DND-41 (cell line): ENCODE results near the gene EBI3.
"Not testable (repeated sequence)": the region's sequence is repeated elsewhere in the genome, so short reads cannot be mapped to it uniquely, and the experiment has no call there.

Source experiments
- ATAC-seq: fragments of 200-7000 bp; cut with Tn5 transposase; 3 replicates; pipeline ENCODE4 v1.9.1; 2021; ENCODE audit warnings: low read depth; ENCODE audit not compliant: insufficient read depth
- DNase-seq: peaks from one replicate; pipeline ENCODE4 v3.0.0-alpha.2; 2020
- H2AFZ ChIP-seq: 2 replicates; pipeline ENCODE4 v1.6.0; 2012; ENCODE audit warnings: low read depth, low read length
- H3K27ac ChIP-seq: 2 replicates; pipeline ENCODE4 v1.5.1; 2012; ENCODE audit warnings: low read length, inconsistent platforms
- H3K27me3 ChIP-seq: fragments of 200-600 bp; sonication (generic); 2 replicates; pipeline ENCODE4 v1.6.0; 2012; ENCODE audit warnings: low read length, mild to moderate bottlenecking, inconsistent platforms; ENCODE audit not compliant: insufficient read depth, poor library complexity
- H3K36me3 ChIP-seq: 2 replicates; pipeline ENCODE4 v1.5.1; 2012; ENCODE audit warnings: low read length, inconsistent platforms; ENCODE audit not compliant: insufficient read depth
- H3K4me1 ChIP-seq: 2 replicates; pipeline ENCODE4 v1.5.1; 2012; ENCODE audit warnings: mild to moderate bottlenecking, low read length; ENCODE audit not compliant: insufficient read depth
- H3K4me2 ChIP-seq: 2 replicates; pipeline ENCODE4 v1.6.0; 2012; ENCODE audit warnings: mild to moderate bottlenecking, moderate library complexity, low read length, inconsistent platforms; ENCODE audit not compliant: insufficient read depth
- H3K4me3 ChIP-seq, 2 experiments: fragments of 200-600 bp in 1 of 2; shearing (Covaris generic) in 1 of 2; 2 replicates each; pipeline ENCODE4 v1.5.1; 2012 to 2016; ENCODE audit warnings: inconsistent platforms in 2 of 2, low read length in 2 of 2, mild to moderate bottlenecking in 2 of 2, low read depth in 1 of 2, moderate library complexity in 1 of 2
- H3K79me2 ChIP-seq: 2 replicates; pipeline ENCODE4 v1.6.0; 2012; ENCODE audit warnings: low read length, inconsistent platforms; ENCODE audit not compliant: insufficient read depth
- H3K9ac ChIP-seq: 2 replicates; pipeline ENCODE4 v1.6.0; 2012; ENCODE audit warnings: low read depth, mild to moderate bottlenecking, inconsistent platforms, low read length, moderate library complexity
- H3K9me3 ChIP-seq: 2 replicates; pipeline ENCODE4 v1.5.1; 2012; ENCODE audit warnings: low read length, moderate library complexity, mild to moderate bottlenecking, inconsistent platforms; ENCODE audit not compliant: insufficient read depth, severe bottlenecking
- H4K20me1 ChIP-seq: 2 replicates; pipeline ENCODE4 v1.6.0; 2012; ENCODE audit warnings: low read length; ENCODE audit not compliant: insufficient read depth
- CTCF ChIP-seq: IDR thresholded peaks from 2 replicates; pipeline ENCODE4 v1.5.1; 2012; ENCODE audit warnings: borderline replicate concordance, low read length, moderate library complexity, mild to moderate bottlenecking; ENCODE audit not compliant: poor library complexity, severe bottlenecking; ENCODE audit errors: extremely low read depth
- EZH2 ChIP-seq: IDR thresholded peaks from 3 replicates; pipeline ENCODE4 v1.6.1; 2012; ENCODE audit warnings: borderline replicate concordance, low read depth, mild to moderate bottlenecking, moderate library complexity, low read length, inconsistent platforms; ENCODE audit not compliant: severe bottlenecking

The EBI3 gene

GRCh38 chr19:4232139-4232538 is 2.8 kb downstream of the EBI3 start:
- not testable (repeated sequence) for H3K79me2 ChIP-seq, DNase-seq, H3K4me2 ChIP-seq

GRCh38 chr19:4232614-4233281 is 3.4 kb downstream of the EBI3 start:
- H4K20me1 ChIP-seq: no peaks in the 10 kb centered on the region
- no peak overlapping the region for H3K4me2 ChIP-seq
- TF ChIP-seq EZH2: no peak
- no peak for TF ChIP-seq CTCF
- H2AFZ ChIP-seq: no peak overlapping the region
- H3K9ac ChIP-seq: no peak overlapping the region
- no peak overlapping the region for H3K4me3 ChIP-seq
- no peak for DNase-seq
- no peak overlapping the region for H3K27ac ChIP-seq
- H3K27me3 ChIP-seq: peaks cover 10% of the 10 kb centered on the region
- no peaks in the 10 kb centered on the region for H3K36me3 ChIP-seq
- H3K9me3 ChIP-seq: no peaks in the 10 kb centered on the region
- ATAC-seq: no peak
- H3K79me2 ChIP-seq: no peaks in the 10 kb centered on the region
- no peaks in the 10 kb centered on the region for H3K4me1 ChIP-seq

More at GRCh38 chr19:4232139-4232538, 2.8 kb downstream of the EBI3 start:
- H3K4me3 ChIP-seq, H3K9ac ChIP-seq, H3K9me3 ChIP-seq, H3K27ac ChIP-seq, ATAC-seq, H3K4me1 ChIP-seq, H3K36me3 ChIP-seq, H2AFZ ChIP-seq, H4K20me1 ChIP-seq: not testable (repeated sequence)
- peaks cover 10% of the 10 kb centered on the region for H3K27me3 ChIP-seq

- Histone ChIP-seq H3K4me2 (no peak overlapping the region), H3K79me2 (no peaks in the 10 kb centered on the region), H3K4me1 (no peaks in the 10 kb centered on the region), H3K27me3 (peaks cover 9% of the 10 kb centered on the region), H4K20me1 (no peaks in the 10 kb centered on the region), H3K36me3 (no peaks in the 10 kb centered on the region), H3K9ac (no peak overlapping the region), H2AFZ (no peak overlapping the region), H3K4me3 (no peak overlapping the region), H3K9me3 (no peaks in the 10 kb centered on the region), H3K27ac (no peak overlapping the region)
- TF ChIP-seq CTCF: peak; percentile 89
- TF ChIP-seq EZH2: no peak
- ATAC-seq (peak; percentile 77), DNase-seq (peak; percentile 68)
These were observed 4.0 kb downstream of the EBI3 start for GRCh38 chr19:4233282-4233853.

- H3K9ac ChIP-seq: no peak overlapping the region
- no peaks in the 10 kb centered on the region for H3K9me3 ChIP-seq
- no peak overlapping the region for H3K4me3 ChIP-seq
- H3K79me2 ChIP-seq: no peaks in the 10 kb centered on the region
- H3K4me2 ChIP-seq: no peak overlapping the region
- H3K4me1 ChIP-seq: no peaks in the 10 kb centered on the region
- no peak overlapping the region for H3K27ac ChIP-seq
- H2AFZ ChIP-seq: no peak overlapping the region
- H3K27me3 ChIP-seq: no peaks in the 10 kb centered on the region
- TF ChIP-seq EZH2: no peak
- TF ChIP-seq CTCF: no peak
- no peaks in the 10 kb centered on the region for H4K20me1 ChIP-seq
- DNase-seq (no peak), ATAC-seq (no peak)
- no peaks in the 10 kb centered on the region for H3K36me3 ChIP-seq
These were observed 5.0 kb downstream of the EBI3 start for GRCh38 chr19:4234142-4234861.
